ENCODE results near the gene CRISP1. TPM values are rescaled to one million over a fixed set of nuclear protein-coding genes. Genes with fewer than 3 reads are reported as not detected.

The CRISP1 gene
- total RNA-seq, 1 experiment from 2014 or later: not detected

GRCh38 chr6:49849213-49849907 lies 17.0 kb downstream of the CRISP1 start:
- no peaks in the 10 kb centered on the region for H3K4me1 ChIP-seq
- TF ChIP-seq CTCF (IDR thresholded peaks at IDR 0.05; ENCODE audit: insufficient read depth in 1 of 2, low read depth in 1 of 2, low read length in 1 of 2, severe bottlenecking in 1 of 2, unreplicated experiment in 1 of 2): peak; percentile 27 to 57
- Mint-ChIP-seq H3K9me3 (ENCODE audit: unreplicated experiment) (no peaks in the 10 kb centered on the region), H3K4me3 (ENCODE audit: unreplicated experiment) (no peak overlapping the region), H3K27me3 (ENCODE audit: insufficient read depth, unreplicated experiment) (no peaks in the 10 kb centered on the region), H3K4me1 (ENCODE audit: low read depth, unreplicated experiment) (no peaks in the 10 kb centered on the region), H3K36me3 (ENCODE audit: insufficient read depth, unreplicated experiment) (no peaks in the 10 kb centered on the region), H3K27ac (ENCODE audit: unreplicated experiment) (no peak overlapping the region)
- H3K9me3 ChIP-seq: no peaks in the 10 kb centered on the region
- intact Hi-C loops (cut with micrococcal nuclease; ENCODE audit: unreplicated experiment): loop anchor here (1.0 to 10.0 kb wide), 5 partner anchors 113 to 395 kb away; no protein-coding TSS in a partner anchor
- no peaks in the 10 kb centered on the region for H3K36me3 ChIP-seq (ENCODE audit: control insufficient read depth, insufficient read depth, low read length)
- ChIA-PET POLR2A (no interaction called here), CTCF (interaction anchor here (1.0 to 1.6 kb wide), 3 partner anchors 226 to 317 kb away, joined by 3 to 12 read pairs (median 7); no protein-coding TSS in a partner anchor)
- no TSS peak for BruUV-seq (replicated peaks)
- DNase-seq: peak in 1 of 2 experiments; percentile 30
- H3K27me3 ChIP-seq (replicated peaks; ENCODE audit: control insufficient read depth, insufficient read depth, low read length): no peaks in the 10 kb centered on the region
- no peak overlapping the region for H3K4me3 ChIP-seq (ENCODE audit: low read depth, low read length)

DNA sequence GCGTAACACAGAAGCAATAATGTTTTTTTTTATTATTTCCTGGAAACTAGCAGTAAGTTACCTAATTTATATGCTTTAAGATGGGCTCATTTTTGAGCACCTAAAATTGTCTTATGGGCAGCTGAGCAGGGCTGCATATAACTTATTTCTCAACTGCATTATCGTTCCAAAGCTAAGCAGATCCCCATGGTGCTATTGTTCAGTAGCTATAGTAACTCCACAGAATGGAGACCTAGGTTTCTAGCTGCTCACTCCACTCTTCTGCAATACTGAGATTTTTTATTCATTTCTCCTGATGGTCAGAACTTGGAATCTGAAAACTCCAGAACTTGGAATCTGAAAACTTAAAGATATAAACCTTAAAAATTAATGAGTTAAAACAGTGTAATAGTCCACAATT lies 18.7 kb downstream of the CRISP1 start:
- ChIA-PET POLR2A (no interaction called here), CTCF (no interaction called here)
- no peaks in the 10 kb centered on the region for H3K36me3 Mint-ChIP-seq (ENCODE audit: insufficient read depth, unreplicated experiment)
- no peak overlapping the region for H3K27ac Mint-ChIP-seq (ENCODE audit: unreplicated experiment)
- no TSS peak for BruUV-seq (replicated peaks)
- no peaks in the 10 kb centered on the region for H3K27me3 ChIP-seq (replicated peaks; ENCODE audit: control insufficient read depth, insufficient read depth, low read length)
- no peaks in the 10 kb centered on the region for H3K4me1 Mint-ChIP-seq (ENCODE audit: low read depth, unreplicated experiment)
- intact Hi-C loops (cut with micrococcal nuclease; ENCODE audit: unreplicated experiment): loop anchor here (2.0 to 10.0 kb wide), 2 partner anchors 111 to 393 kb away; no protein-coding TSS in a partner anchor
- no peaks in the 10 kb centered on the region for H3K36me3 ChIP-seq (ENCODE audit: control insufficient read depth, insufficient read depth, low read length)
- no peak for DNase-seq
- no peaks in the 10 kb centered on the region for H3K9me3 Mint-ChIP-seq (ENCODE audit: unreplicated experiment)
- H3K9me3 ChIP-seq: no peaks in the 10 kb centered on the region
- H3K27me3 Mint-ChIP-seq (ENCODE audit: insufficient read depth, unreplicated experiment): peaks cover under 1% of the 10 kb centered on the region
- H3K4me3 Mint-ChIP-seq (ENCODE audit: unreplicated experiment): no peak overlapping the region
- no peak for TF ChIP-seq CTCF (IDR thresholded peaks at IDR 0.05; ENCODE audit: insufficient read depth in 1 of 2, low read depth in 1 of 2, low read length in 1 of 2, severe bottlenecking in 1 of 2, unreplicated experiment in 1 of 2)
- no peaks in the 10 kb centered on the region for H3K4me1 ChIP-seq
- H3K4me3 ChIP-seq (ENCODE audit: low read depth, low read length): no peak overlapping the region

- H3K4me3 Mint-ChIP-seq (ENCODE audit: unreplicated experiment): no peak overlapping the region
- H3K36me3 Mint-ChIP-seq (ENCODE audit: insufficient read depth, unreplicated experiment): no peaks in the 10 kb centered on the region
- ChIA-PET POLR2A (no interaction called here), CTCF (no interaction called here)
- H3K27me3 Mint-ChIP-seq (ENCODE audit: insufficient read depth, unreplicated experiment): peaks cover 2% of the 10 kb centered on the region
- no TSS peak for BruUV-seq (replicated peaks)
- Histone ChIP-seq H3K4me1 (no peaks in the 10 kb centered on the region), H3K36me3 (ENCODE audit: control insufficient read depth, insufficient read depth, low read length) (no peaks in the 10 kb centered on the region), H3K4me3 (ENCODE audit: low read depth, low read length) (no peak overlapping the region), H3K27me3 (replicated peaks; ENCODE audit: control insufficient read depth, insufficient read depth, low read length) (no peaks in the 10 kb centered on the region), H3K9me3 (no peaks in the 10 kb centered on the region)
- TF ChIP-seq CTCF (IDR thresholded peaks at IDR 0.05; ENCODE audit: insufficient read depth in 1 of 2, low read depth in 1 of 2, low read length in 1 of 2, severe bottlenecking in 1 of 2, unreplicated experiment in 1 of 2): no peak
- H3K27ac Mint-ChIP-seq (ENCODE audit: unreplicated experiment): no peak overlapping the region
- H3K9me3 Mint-ChIP-seq (ENCODE audit: unreplicated experiment): no peaks in the 10 kb centered on the region
- no peak for DNase-seq
- intact Hi-C loops (cut with micrococcal nuclease; ENCODE audit: unreplicated experiment): loop anchor here (10.0 kb wide), 1 partner anchor 392 kb away; no protein-coding TSS in a partner anchor
- H3K4me1 Mint-ChIP-seq (ENCODE audit: low read depth, unreplicated experiment): no peaks in the 10 kb centered on the region
Observed at GRCh38 chr6:49847014-49847413, 19.3 kb downstream of the CRISP1 start.

All from Caco-2 (cell line).